ENCODE data around the gene KRTAP4-1. TPM values are rescaled to one million over a fixed set of nuclear protein-coding genes. Genes with fewer than 3 reads are reported as not detected.
"Not testable (repeated sequence)": the region's sequence is repeated elsewhere in the genome, so short reads cannot be mapped to it uniquely, and the experiment has no call there.

Gene KRTAP4-1
- not detected for total RNA-seq

DNA sequence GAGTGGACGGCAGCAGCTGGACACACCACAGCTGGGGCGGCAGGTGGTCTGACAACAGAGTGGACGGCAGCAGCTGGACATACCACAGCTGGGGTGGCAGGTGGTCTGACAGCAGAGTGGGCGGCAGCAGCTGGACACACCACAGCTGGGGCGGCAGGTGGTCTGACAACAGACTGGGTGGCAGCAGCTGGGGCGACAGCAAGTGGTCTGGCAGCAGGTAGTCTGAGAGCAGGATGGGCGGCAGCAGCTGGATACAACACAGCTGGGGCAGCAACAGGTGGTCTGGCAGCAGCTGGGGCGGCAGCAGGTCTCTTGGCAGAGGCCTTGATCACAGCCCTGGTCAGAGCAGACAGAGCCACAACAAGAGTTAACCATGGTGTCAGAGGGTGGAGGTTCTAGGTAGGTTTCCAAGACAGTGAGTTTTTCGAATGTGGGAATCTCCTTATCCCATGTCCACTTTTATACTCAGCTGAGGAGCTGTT, at the start of gene KRTAP4-1:
Gene KRTAP4-1, minus strand, starts transcription at position 432 of the 482 bp plus-strand sequence. Its CDS starts 57 bp downstream, at position 375.
- no peaks in the 10 kb centered on the region for H3K36me3 Mint-ChIP-seq (ENCODE audit: low read depth)
- peaks cover 8% of the 10 kb centered on the region for H3K27me3 Mint-ChIP-seq (ENCODE audit: low read depth)
- ATAC-seq = no peak
- DNase-seq = no peak
- ChIA-PET CTCF (no interaction called here), POLR2A (no interaction called here)
- H3K9me3 Mint-ChIP-seq (ENCODE audit: insufficient read depth) = no peaks in the 10 kb centered on the region
- no peak within 1 kb of the TSS for H3K27ac Mint-ChIP-seq
- no peaks in the 10 kb centered on the region for H3K4me1 Mint-ChIP-seq (ENCODE audit: low read depth)
- H3K4me3 Mint-ChIP-seq = no peak within 1 kb of the TSS

DNA sequence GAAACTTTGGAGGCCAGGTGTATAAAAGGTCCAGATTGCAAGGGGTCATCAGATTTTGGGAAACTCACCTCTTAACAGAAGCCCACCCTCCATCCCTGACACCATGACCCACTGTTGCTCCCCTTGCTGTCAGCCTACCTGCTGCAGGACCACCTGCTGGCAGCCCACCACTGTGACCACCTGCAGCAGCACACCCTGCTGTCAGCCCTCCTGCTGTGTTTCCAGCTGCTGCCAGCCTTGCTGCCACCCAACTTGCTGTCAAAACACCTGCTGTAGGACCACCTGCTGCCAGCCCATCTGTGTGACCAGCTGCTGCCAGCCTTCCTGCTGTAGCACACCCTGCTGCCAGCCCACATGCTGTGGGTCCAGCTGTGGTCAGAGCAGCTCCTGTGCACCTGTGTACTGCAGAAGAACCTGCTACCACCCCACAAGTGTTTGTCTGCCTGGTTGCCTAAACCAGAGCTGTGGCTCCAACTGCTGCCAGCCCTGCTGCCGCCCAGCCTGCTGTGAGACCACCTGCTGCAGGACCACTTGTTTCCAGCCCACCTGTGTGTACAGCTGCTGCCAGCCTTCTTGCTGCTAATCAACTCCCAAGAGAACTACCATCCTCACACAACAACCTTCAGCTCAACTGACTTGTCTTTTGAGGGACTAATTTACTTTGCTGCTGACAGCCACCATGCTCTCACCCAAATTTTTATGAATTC, 47.8 kb upstream of the KRTAP4-1 start, which contains the start of gene KRTAP9-3:
Gene KRTAP9-3, plus strand, starts transcription at position 51 of the 707 bp plus-strand sequence. Its CDS starts 53 bp downstream, at position 104.
- H3K4me3 Mint-ChIP-seq; H3K9me3 Mint-ChIP-seq (ENCODE audit: insufficient read depth); POLR2A ChIA-PET; DNase-seq; H3K27ac Mint-ChIP-seq; ATAC-seq; H3K36me3 Mint-ChIP-seq (ENCODE audit: low read depth); H3K4me1 Mint-ChIP-seq (ENCODE audit: low read depth): not testable (repeated sequence)
- peaks cover 12% of the 10 kb centered on the region for H3K27me3 Mint-ChIP-seq (ENCODE audit: low read depth)
- CTCF ChIA-PET = interaction anchor here (1.4 kb wide), 1 partner anchor 90 kb away, joined by 3 read pairs; no protein-coding TSS in a partner anchor

DNA sequence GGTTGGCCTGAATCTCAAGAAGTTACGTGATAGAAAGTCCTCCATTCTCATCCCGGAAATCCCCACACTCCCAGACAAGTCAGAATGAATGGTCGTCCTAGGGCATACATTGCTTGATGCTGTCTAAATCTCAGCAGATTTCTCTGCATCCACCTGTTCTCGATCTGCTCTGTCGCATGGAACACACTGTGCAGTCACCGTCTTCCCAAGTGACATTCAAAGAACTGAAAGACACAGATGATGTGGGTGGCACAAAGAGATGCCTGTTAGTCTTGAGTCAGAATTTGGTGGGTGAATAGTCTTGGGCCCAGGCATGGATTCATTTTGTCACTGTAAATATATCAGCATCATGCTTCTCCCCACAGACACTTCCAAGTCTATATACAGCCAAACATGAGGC, 47.0 kb upstream of the KRTAP4-1 start:
- Mint-ChIP-seq H3K27me3 (ENCODE audit: low read depth) (peaks cover 9% of the 10 kb centered on the region), H3K9me3 (ENCODE audit: insufficient read depth) (no peaks in the 10 kb centered on the region), H3K36me3 (ENCODE audit: low read depth) (no peaks in the 10 kb centered on the region), H3K27ac (no peak overlapping the region), H3K4me3 (no peak overlapping the region), H3K4me1 (ENCODE audit: low read depth) (no peaks in the 10 kb centered on the region)
- ChIA-PET CTCF (no interaction called here), POLR2A (no interaction called here)
- no peak for ATAC-seq
- DNase-seq = no peak

- CTCF ChIA-PET = no interaction called here
- no peaks in the 10 kb centered on the region for H3K36me3 Mint-ChIP-seq (ENCODE audit: low read depth)
- DNase-seq = no peak
- no peak overlapping the region for H3K27ac Mint-ChIP-seq
- POLR2A ChIA-PET = interaction anchor here (0.7 kb wide), 1 partner anchor 459 kb away, joined by 6 read pairs; no protein-coding TSS in a partner anchor
- H3K4me1 Mint-ChIP-seq (ENCODE audit: low read depth) = no peaks in the 10 kb centered on the region
- no peak overlapping the region for H3K4me3 Mint-ChIP-seq
- ATAC-seq = no peak
- H3K27me3 Mint-ChIP-seq (ENCODE audit: low read depth) = peaks cover 5% of the 10 kb centered on the region
- no peaks in the 10 kb centered on the region for H3K9me3 Mint-ChIP-seq (ENCODE audit: insufficient read depth)
These were observed 45.4 kb upstream of the KRTAP4-1 start for GRCh38 chr17:41230094-41230493.

DNA sequence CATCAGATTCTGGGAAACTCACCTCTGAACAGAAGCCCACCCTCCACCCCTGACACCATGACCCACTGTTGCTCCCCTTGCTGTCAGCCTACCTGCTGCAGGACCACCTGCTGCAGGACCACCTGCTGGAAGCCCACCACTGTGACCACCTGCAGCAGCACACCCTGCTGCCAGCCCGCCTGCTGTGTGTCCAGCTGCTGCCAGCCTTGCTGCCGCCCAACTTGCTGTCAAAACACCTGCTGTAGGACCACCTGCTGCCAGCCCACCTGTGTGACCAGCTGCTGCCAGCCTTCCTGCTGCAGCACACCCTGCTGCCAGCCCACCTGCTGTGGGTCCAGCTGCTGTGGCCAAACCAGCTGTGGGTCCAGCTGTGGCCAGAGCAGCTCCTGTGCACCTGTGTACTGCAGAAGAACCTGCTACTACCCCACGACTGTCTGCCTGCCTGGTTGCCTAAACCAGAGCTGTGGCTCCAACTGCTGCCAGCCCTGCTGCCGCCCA, 41.9 kb upstream of the KRTAP4-1 start, which contains the start of gene KRTAP9-2:
Gene KRTAP9-2, plus strand, starts transcription at position 51 of the 498 bp plus-strand sequence. Its CDS starts 7 bp downstream, at position 58.
- H3K27me3 Mint-ChIP-seq (ENCODE audit: low read depth); H3K4me3 Mint-ChIP-seq; POLR2A ChIA-PET; H3K4me1 Mint-ChIP-seq (ENCODE audit: low read depth); H3K27ac Mint-ChIP-seq; DNase-seq; H3K9me3 Mint-ChIP-seq (ENCODE audit: insufficient read depth); H3K36me3 Mint-ChIP-seq (ENCODE audit: low read depth); ATAC-seq; CTCF ChIA-PET: not testable (repeated sequence)

DNA sequence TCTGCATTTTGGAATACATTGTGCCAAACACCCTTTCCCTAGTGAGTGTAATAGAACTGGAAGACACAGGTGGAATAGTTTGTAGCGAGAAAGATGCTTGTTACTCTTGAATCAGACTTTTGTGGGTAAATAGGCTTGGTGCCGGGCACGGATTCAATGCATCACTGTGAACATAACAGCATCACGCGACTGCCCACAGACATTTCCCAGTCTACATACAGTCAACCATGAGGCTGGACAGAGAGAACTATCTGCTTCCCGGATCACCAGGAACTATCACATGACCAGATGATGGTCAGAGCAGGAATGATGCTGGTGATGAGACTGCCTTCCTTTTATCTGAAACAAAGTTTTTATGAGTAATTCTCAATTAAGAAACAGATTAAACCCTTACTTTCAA, 41.3 kb upstream of the KRTAP4-1 start:
- Mint-ChIP-seq H3K27me3 (ENCODE audit: low read depth) (peaks cover 2% of the 10 kb centered on the region), H3K4me3 (no peak overlapping the region), H3K4me1 (ENCODE audit: low read depth) (no peaks in the 10 kb centered on the region), H3K27ac (no peak overlapping the region), H3K36me3 (ENCODE audit: low read depth) (no peaks in the 10 kb centered on the region), H3K9me3 (ENCODE audit: insufficient read depth) (no peaks in the 10 kb centered on the region)
- no peak for DNase-seq
- POLR2A ChIA-PET = no interaction called here
- ATAC-seq = no peak
- CTCF ChIA-PET = no interaction called here

DNA sequence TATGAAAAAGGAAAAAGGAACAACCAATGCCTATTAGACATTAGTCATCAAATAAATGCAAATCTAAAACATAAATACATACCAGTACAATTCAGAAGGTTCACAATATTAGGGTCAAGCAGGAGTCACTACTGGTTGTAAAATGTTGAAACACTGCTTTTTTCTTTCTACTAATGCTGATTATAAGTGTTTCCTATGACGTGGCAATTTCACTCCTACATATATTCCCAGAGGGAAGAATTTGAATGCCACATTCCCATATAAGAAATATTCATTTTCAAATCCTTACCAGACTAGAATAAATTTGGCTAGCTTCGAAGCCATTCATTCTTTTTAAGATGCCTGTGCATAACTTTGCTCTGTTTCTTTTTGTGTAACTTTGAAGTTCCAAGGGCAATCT, 39.1 kb upstream of the KRTAP4-1 start:
- ATAC-seq (no peak), DNase-seq (no peak)
- ChIA-PET CTCF (no interaction called here), POLR2A (no interaction called here)
- Mint-ChIP-seq H3K4me3 (no peak overlapping the region), H3K27ac (no peak overlapping the region), H3K27me3 (ENCODE audit: low read depth) (peaks cover 2% of the 10 kb centered on the region), H3K4me1 (ENCODE audit: low read depth) (no peaks in the 10 kb centered on the region), H3K36me3 (ENCODE audit: low read depth) (no peaks in the 10 kb centered on the region), H3K9me3 (ENCODE audit: insufficient read depth) (no peaks in the 10 kb centered on the region)

DNA sequence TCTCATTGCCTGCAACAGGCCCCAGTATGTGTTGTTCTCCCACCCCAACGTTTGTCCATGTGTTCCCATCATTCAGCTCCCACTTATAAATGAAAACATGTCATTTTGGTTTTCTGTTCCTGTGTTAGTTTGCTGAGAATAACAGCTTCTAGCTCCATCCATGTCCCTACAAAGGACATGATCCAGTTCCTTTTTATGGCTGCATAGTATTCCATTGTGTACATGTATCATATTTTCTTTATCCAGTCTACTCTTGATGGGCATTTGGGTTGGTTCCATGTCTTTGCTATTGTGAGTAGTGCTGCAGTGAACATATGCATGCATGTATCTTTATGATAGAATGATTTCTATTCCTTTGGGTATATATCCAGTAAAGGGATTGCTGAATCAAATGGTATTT, 31.0 kb upstream of the KRTAP4-1 start:
- Mint-ChIP-seq H3K4me1 (ENCODE audit: low read depth) (no peaks in the 10 kb centered on the region), H3K4me3 (no peak overlapping the region), H3K36me3 (ENCODE audit: low read depth) (no peaks in the 10 kb centered on the region), H3K27ac (no peak overlapping the region), H3K9me3 (ENCODE audit: insufficient read depth) (no peaks in the 10 kb centered on the region), H3K27me3 (ENCODE audit: low read depth) (no peaks in the 10 kb centered on the region)
- POLR2A ChIA-PET = no interaction called here
- CTCF ChIA-PET = no interaction called here
- ATAC-seq (no peak), DNase-seq (no peak)

- Mint-ChIP-seq H3K27me3 (ENCODE audit: low read depth) (peaks cover 10% of the 10 kb centered on the region), H3K27ac (no peak overlapping the region), H3K36me3 (ENCODE audit: low read depth) (no peaks in the 10 kb centered on the region), H3K4me1 (ENCODE audit: low read depth) (no peaks in the 10 kb centered on the region), H3K9me3 (ENCODE audit: insufficient read depth) (no peaks in the 10 kb centered on the region), H3K4me3 (no peak overlapping the region)
- CTCF ChIA-PET = no interaction called here
- DNase-seq (no peak), ATAC-seq (no peak)
- POLR2A ChIA-PET = no interaction called here
These were observed 27.9 kb upstream of the KRTAP4-1 start for GRCh38 chr17:41212524-41213169.

DNA sequence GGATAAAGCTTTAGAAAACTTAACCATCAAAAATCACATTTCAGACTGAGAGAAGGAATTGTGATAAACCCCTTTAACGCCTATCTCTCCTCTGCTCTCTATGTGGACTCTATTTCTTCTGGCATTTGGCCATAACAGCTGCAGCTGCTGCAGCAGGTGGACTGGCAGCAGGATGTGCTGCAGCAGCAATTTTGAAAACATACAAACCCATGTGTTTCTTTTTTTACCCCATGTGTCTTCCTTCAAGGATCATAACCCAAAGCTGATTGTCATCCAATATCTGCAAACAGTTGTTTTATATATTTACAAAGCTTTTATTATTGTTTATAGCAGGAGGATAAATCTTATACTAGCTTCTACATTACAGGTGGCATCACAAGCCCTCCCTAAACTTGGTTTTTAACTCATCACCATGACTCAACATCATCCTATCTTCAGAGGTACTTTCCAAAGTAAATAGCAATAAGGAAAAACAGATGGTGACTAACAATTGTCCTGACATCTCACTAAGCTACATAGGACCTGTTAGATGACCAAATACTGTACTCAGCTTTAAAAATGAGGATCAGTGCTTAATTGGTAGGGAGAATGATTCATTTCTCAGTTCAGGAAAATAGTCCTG, 27.2 kb upstream of the KRTAP4-1 start:
- H3K27me3 Mint-ChIP-seq (ENCODE audit: low read depth) = peaks cover 10% of the 10 kb centered on the region
- no peaks in the 10 kb centered on the region for H3K4me1 Mint-ChIP-seq (ENCODE audit: low read depth)
- no peak for DNase-seq

GRCh38 chr17:41199421-41200078, 14.8 kb upstream of the KRTAP4-1 start:
- no peak for ATAC-seq

More for the DNA sequence above, 27.2 kb upstream of the KRTAP4-1 start:
- POLR2A ChIA-PET = no interaction called here
- no peaks in the 10 kb centered on the region for H3K36me3 Mint-ChIP-seq (ENCODE audit: low read depth)
- H3K4me3 Mint-ChIP-seq = no peak overlapping the region
- CTCF ChIA-PET = no interaction called here
- H3K27ac Mint-ChIP-seq = no peak overlapping the region
- ATAC-seq = no peak
- no peaks in the 10 kb centered on the region for H3K9me3 Mint-ChIP-seq (ENCODE audit: insufficient read depth)

More at GRCh38 chr17:41199421-41200078, 14.8 kb upstream of the KRTAP4-1 start:
- Mint-ChIP-seq H3K4me1 (ENCODE audit: low read depth) (no peaks in the 10 kb centered on the region), H3K27me3 (ENCODE audit: low read depth) (peaks cover 12% of the 10 kb centered on the region), H3K27ac (no peak overlapping the region), H3K4me3 (no peak overlapping the region), H3K36me3 (ENCODE audit: low read depth) (no peaks in the 10 kb centered on the region), H3K9me3 (ENCODE audit: insufficient read depth) (no peaks in the 10 kb centered on the region)
- CTCF ChIA-PET = no interaction called here
- DNase-seq = no peak
- POLR2A ChIA-PET = no interaction called here
